ENCODE measurements around the gene ZDHHC8. TPM values are rescaled to one million over a fixed set of nuclear protein-coding genes. Genes with fewer than 3 reads are reported as not detected.

Gene ZDHHC8
- polyA plus RNA-seq (2014; cell fraction: cytosol; rRNA removed): 10.4 and 14.8 TPM in 2 replicates
- polyA plus RNA-seq (2014; cell fraction: nucleus; rRNA removed): 110 and 161 TPM in 2 replicates

- DNase-seq (ENCODE audit: low spot score): no peak
Observed at GRCh38 chr22:20131597-20131858, at the start of gene ZDHHC8. ZDHHC8 (plus strand) TSS chr22:20131804; CDS start chr22:20131948, 144 bp downstream.

DNA sequence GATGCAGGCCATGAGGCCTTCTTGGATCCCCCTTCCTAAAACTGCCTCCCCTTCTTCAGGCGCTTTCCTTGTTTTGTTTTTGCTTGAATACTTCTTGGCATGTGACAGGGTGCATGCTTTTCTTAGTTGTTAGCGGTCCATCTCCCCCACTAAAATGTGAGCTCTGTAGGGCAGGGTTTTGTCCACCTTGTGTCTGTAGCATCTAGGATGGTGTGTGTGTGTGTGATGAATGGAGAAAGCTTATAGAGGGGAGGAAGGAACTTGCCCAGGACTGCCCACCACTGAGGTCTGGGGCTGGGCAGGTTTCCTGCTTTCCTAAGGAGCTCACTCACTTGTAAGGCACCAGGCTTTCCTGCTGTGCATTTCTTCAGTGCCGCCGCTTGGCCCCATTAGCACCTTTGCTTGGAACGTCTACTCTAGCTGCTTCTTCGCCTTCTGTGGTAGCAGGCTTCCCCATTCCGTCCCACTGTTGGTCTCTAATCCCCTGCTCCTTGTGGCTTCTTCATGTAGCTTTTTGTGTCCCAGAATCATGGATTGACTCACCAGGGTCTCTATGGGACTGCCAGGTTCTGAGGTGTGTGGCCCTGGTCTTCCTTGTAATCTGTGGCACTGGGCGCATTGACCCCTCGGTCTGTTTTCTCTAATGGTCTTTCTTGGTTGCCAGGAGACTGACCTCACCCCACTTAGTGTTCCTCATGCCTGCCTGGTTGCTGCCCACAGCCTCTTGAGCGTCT is 48.3 kb upstream of the ZDHHC8 start:
- no peak for DNase-seq (ENCODE audit: low spot score)

GRCh38 chr22:20083891-20084546 is 47.6 kb upstream of the ZDHHC8 start:
- no peak for DNase-seq (ENCODE audit: low spot score)

DNA sequence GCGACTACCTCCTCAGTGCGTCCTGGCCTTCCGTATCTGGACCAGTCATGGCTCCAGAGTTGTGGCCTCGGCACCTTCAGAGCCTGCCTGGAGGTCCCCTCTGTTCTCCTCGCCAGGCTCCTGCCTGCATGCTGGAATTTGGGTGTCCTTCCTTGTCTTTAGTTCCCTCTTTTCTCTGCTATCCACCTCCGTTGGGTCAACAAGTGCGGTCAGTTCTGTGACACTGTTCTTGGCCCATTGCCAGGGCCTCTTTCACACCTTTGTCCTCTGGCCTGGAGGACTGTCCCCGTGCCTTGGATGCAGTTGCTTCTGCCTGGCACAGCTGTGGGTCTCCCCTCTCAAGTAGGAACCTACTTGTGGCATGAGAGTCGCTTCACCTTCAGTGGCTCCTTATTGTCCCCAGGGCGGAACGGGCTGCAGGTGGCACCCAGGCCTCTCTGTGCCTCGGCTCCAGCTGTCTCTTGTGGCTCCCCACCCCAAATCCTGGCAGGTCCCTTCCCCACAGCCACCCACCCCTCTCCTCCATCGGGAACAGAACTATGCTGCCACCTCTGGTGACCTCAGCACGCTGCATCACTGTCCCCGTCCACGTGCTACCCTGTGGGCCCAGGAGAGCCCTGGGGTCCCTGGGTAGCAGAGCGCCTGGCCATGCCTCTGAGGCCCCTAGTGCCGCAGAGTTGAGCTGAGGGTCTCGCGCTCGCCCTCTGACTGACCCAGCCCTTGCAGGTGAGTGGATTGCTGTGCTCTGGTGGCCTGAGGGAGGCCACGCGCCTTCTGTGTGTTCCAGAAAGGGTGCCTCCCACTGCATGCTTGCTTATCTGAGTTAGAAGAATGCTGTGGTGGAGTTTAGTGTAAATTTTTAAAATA is 46.8 kb upstream of the ZDHHC8 start:
- peak; percentile 67 for DNase-seq (ENCODE audit: low spot score)

DNA sequence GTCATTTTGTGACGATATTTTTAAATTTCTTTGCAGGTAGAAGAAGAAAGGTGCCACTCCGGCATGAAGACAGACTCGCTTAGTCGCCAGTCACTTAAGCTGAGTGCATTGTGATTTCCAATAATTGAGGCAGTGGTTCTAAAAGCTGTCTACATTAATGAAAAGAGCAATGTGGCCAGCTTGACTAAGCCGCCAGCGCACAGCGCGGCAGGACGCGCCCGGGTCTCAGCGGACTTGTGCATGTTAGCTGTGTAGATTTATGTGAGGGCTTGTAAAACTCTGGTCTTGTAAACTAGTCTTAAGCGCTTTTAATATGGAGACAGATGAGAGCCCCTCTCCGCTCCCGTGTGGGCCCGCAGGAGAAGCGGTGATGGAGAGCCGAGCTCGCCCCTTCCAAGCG is 46.0 kb upstream of the ZDHHC8 start:
- no peak for DNase-seq (ENCODE audit: low spot score)

DNA sequence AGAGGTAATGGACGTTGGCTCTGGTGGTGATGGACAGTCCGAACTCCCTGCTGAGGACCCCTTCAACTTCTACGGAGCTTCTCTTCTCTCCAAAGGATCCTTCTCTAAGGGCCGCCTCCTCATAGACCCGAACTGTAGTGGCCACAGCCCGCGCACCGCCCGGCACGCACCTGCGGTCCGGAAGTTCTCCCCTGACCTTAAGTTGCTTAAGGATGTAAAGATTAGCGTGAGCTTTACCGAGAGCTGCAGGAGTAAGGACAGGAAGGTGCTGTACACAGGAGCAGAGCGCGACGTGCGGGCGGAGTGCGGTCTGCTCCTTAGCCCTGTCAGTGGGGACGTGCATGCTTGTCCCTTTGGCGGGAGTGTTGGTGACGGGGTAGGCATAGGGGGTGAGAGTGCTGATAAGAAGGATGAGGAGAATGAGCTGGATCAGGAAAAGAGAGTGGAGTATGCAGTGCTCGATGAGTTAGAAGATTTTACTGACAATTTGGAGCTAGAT is 45.5 kb upstream of the ZDHHC8 start:
- DNase-seq (ENCODE audit: low spot score): no peak

- no peak for DNase-seq (ENCODE audit: low spot score)
Observed at GRCh38 chr22:20086763-20087162, 44.8 kb upstream of the ZDHHC8 start.

- DNase-seq (ENCODE audit: low spot score): no peak
Observed at GRCh38 chr22:20087319-20088262, 44.0 kb upstream of the ZDHHC8 start.

DNA sequence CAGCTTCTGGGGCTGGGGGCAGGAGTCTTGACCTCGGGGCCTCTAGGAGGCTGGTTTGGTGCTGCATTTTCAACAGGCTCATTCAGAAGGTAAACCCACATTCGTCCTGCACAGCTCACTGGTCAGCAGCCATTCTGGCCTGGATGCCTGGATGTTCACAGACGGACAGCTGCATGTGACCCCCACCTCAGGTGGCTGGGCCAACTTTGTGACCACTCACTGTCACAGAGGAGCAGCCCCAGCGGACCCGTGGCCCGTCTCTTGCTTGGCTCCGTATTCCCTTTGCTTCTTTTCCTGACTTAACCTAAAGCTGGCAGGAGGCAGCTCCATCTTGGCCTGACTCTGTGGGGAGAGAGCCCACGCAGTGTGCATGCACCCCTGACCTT is 43.3 kb upstream of the ZDHHC8 start:
- DNase-seq (ENCODE audit: low spot score): no peak

DNA sequence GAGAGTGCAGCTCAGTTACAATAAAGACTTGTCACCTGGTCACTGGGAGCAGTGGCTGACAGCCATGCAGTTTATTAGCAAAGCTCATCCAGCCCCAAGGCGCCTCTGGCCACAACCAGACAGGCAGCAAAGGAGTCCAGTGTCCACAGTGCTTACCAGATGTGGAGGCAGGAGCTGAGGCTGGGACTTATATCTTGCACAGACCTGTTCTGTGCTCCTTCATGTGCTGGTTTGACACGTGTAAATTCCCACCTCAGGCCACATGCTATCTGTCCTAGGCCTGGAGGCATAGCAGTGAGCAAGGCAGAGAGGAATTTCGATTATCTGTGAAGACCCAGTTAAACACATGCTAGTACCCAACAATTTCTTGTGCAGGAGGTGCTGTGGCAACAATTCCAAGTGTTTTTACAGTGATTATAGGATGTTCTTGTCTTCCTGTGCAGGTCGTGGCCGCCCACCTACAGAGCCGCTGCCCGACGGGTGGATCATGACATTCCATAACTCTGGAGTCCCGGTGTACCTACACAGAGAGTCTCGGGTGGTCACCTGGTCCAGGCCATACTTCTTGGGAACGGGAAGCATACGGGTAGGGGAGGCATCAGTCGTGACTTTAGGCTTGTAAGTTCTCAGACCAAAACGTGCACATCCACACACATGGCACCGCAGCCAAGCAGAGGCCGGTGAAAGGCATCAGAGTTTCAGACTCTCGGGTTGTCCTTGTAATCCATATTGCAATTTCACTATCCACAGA is 42.2 kb upstream of the ZDHHC8 start:
- DNase-seq (ENCODE audit: low spot score): no peak

DNA sequence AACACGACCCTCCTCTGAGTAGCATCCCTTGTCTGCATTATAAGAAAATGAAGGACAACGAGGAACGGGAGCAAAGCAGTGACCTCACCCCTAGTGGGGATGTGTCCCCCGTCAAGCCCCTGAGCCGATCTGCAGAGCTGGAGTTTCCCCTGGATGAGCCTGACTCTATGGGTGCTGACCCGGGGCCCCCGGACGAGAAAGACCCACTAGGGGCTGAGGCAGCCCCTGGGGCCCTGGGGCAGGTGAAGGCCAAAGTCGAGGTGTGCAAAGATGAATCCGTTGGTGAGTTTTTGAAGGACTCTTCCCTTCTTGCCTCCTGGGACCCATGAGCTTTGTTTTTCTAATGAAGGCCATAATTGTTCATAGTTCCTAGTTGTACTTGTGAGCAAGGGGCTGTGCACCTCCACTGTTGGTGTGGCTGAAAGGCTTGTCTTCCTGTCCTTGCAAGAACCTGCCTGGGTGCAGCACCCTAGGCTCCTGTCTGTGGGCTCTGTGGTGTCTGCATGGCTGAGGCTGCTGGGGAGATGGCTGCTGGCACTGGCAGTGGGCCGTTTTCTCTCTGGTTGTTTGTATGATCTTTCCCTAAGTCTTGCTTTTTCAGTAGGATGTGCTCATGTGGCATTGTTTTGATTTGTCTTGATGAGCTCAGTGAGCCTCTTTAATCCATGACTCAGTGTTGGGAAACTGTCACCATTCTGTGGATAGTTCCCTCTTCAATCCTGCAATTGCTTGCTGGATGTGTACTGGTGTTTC is 41.5 kb upstream of the ZDHHC8 start:
- no peak for DNase-seq (ENCODE audit: low spot score)

DNA sequence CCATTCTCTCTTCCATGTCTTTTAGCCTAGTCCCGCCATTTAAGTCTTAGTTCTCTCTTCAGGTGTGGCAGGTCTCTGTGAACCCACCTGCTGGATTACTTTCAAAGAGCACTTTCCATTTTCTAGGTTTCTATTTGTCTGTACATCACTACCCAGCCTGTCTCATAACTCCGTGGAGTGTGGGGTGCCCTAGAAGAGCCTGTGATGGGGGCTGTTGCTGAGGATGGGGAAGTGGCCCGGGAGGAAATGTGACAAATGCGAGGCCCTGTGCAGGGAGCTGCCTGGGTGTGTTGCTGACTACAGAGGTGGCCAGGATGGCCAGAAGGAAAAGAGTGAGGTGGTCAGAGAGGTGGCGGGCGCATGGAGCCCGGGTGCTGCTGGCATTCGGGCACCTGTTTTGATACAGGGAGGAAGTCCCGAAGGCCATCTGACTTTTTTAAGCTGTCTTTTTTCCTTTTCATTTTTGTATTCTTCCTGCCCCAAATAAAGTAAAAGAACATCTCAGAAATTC is 40.8 kb upstream of the ZDHHC8 start:
- DNase-seq (ENCODE audit: low spot score): no peak

- no peak for DNase-seq (ENCODE audit: low spot score)
Observed at GRCh38 chr22:20091690-20092476, 39.7 kb upstream of the ZDHHC8 start.

DNA sequence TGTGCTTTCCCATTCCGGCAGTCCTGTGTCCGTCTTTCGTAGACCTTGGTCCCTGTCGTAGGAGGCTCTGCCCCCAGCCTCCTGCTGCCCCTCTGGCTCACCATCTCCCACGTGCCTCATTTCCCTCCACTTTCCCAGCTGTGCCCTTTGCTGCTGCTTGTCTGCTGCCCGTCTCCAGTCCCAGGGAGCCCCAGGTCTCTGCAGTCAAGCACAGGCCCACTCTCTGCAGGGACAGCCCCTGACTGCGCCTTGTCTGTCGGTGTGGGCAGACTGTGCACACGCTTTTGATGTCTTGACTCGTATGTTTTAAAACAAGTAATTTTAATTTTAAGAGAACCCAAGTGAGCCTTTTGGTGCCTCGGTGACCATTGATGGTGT is 39.1 kb upstream of the ZDHHC8 start:
- DNase-seq (ENCODE audit: low spot score): no peak

DNA sequence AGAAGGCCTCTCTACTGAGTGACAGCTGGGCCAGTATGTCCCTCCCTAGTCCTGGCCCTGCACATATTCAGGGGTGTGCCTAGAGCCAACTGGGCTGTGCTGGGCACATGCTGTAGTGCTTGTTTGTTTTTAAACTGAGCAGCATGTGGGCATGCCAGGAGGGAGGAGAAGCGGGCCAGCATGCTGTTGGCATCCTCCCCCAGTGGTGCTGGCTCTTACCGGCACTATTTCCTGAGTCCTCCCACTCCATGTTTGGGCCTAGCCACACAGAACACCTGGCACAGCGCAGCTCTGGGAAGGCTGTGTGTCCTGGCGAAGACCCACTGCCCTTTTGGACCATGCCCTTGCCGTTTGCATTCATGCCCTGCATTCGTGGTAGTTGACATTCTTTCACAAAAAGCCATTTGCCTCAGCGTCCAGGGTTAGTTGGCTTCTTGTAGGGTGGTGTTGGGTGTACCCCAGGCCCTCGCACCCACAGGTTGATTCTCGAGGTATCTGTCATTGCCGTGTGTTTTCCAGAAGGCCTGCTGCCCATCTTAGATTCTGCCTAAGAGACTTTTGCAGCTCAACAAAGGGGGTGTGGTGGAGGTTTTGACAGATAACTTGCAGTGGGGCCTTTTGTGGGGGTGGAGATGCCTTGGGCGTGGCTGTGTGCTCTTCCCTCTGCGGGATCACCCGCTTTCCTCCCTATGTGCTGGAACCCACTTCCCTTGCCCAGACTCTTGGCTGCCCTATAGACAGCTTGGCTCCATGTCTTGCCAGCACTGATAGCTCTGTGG is 38.0 kb upstream of the ZDHHC8 start:
- no peak for DNase-seq (ENCODE audit: low spot score)

DNA sequence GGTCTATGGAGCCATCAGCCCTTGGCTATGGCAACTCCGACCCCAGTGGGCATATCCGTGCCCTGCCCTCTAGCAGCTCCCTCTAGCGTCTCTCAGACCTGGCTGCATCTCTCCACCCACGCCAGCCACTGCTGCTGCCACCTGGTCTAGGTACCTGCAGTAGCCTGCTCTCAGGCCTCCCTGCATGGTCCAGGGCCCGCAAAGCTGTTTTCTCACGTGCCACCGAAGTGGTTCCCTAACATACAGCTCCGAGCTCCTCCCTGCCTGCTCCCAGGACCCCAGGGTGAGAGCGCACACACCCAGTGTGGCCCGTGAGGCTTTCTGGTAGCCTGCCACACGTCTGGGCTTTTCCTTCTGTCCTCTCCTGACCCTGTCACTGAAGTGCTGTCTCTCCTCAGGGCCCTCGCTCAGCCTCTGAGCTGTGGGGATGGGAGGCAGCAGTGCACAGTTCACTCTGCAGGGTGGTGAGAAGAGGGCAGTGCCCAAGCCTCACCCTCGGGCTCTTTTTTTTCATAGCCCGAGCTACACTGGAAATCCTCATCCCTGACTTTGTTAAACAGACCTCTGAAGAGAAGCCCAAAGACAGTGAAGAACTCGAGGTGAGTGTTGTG is 37.3 kb upstream of the ZDHHC8 start:
- no peak for DNase-seq (ENCODE audit: low spot score)

- no peak for DNase-seq (ENCODE audit: low spot score)
Observed at GRCh38 chr22:20095521-20095920, 36.1 kb upstream of the ZDHHC8 start.

Measured in SK-N-DZ (cell line).